GM12878 (cell line): Measurements from ENCODE around the gene NOTCH4. TPM values are rescaled to one million over a fixed set of nuclear protein-coding genes. Genes with fewer than 3 reads are reported as not detected.

ENCODE experiments used
- ATAC-seq: fragments of 200-7000 bp; cut with Tn5 transposase; 3 replicates; pipeline ENCODE4 v1.9.1; 2020; ENCODE audit warnings: mild to moderate bottlenecking, moderate library complexity
- BruUV-seq: library from RNA; stranded (reverse); fragments of 400-500 nt; replicated peaks from 2 replicates; lab custom pipeline; 2021; lab: Mats Ljungman, UMichigan
- CTCF ChIA-PET: fragments of 300-600 bp; sonication (Branson Sonifier 250); formaldehyde crosslinking; extraction: SDS; loops from one replicate; lab custom pipeline; 2021; ENCODE audit warnings: inconsistent platforms; lab: Yijun Ruan, JAX
- POLR2A ChIA-PET: fragments of 350-600 bp; formaldehyde crosslinking; extraction: SDS; loops from one replicate; lab custom pipeline; 2021; ENCODE audit warnings: inconsistent platforms; lab: Charles Lee
- RAD21 ChIA-PET: fragments of 300-600 bp; sonication (Branson Sonifier 250); formaldehyde crosslinking; loops from one replicate; lab custom pipeline; 2023; ENCODE audit warnings: antibody characterized with exemption; ENCODE audit not compliant: unreplicated experiment; lab: Charles Lee
- SMC1A ChIA-PET: fragments of 300-600 bp; sonication (Branson Sonifier 250); formaldehyde crosslinking; loops from one replicate; lab custom pipeline; 2023; ENCODE audit not compliant: unreplicated experiment, uncharacterized antibody; lab: Charles Lee
- DNase-seq: peaks from one replicate; pipeline ENCODE4 v3.0.0-alpha.2; 2011; ENCODE audit warnings: low read depth, low spot score
- FAIRE-seq: peaks from 3 replicates; lab custom pipeline; 2011; peaks lifted over from hg19 to GRCh38; lab: Jason Lieb, UNC
- H2AFZ ChIP-seq: 2 replicates; pipeline ENCODE4 v1.6.0; 2011; ENCODE audit warnings: low read depth, low read length, control low read depth; ENCODE audit not compliant: control insufficient read depth
- H3K27ac ChIP-seq: 2 replicates; pipeline ENCODE4 v1.5.1; 2011; ENCODE audit warnings: control low read depth; ENCODE audit not compliant: control insufficient read depth, insufficient read depth
- H3K27me3 ChIP-seq, 2 experiments: replicated peaks in 1 of 2; 2 replicates each; pipeline versions ENCODE4 v1.6.0 to v1.6.1; 2011; ENCODE audit warnings: low read length in 1 of 2; ENCODE audit not compliant: control insufficient read depth in 2 of 2, insufficient read depth in 2 of 2
- H3K36me3 ChIP-seq, 2 experiments: 2 replicates each; pipeline ENCODE4 v1.5.1; 2011; ENCODE audit warnings: low read length in 1 of 2; ENCODE audit not compliant: control insufficient read depth in 2 of 2, insufficient read depth in 2 of 2
- H3K4me1 ChIP-seq: 2 replicates; pipeline ENCODE4 v1.6.1; 2011; ENCODE audit warnings: mild to moderate bottlenecking, low read length, moderate library complexity, mixed read lengths; ENCODE audit not compliant: control insufficient read depth, insufficient read depth
- H3K4me2 ChIP-seq: 2 replicates; pipeline ENCODE4 v1.6.0; 2011; ENCODE audit warnings: control low read depth; ENCODE audit not compliant: control insufficient read depth, insufficient read depth
- H3K4me3 ChIP-seq: fragments of 200-600 bp; sonication (generic); 2 replicates; pipeline ENCODE4 v1.5.1; 2016
- H3K79me2 ChIP-seq: 2 replicates; pipeline ENCODE4 v1.6.0; 2011; ENCODE audit warnings: low read length; ENCODE audit not compliant: control insufficient read depth, insufficient read depth
- H3K9ac ChIP-seq: 2 replicates; pipeline ENCODE4 v1.8.0; 2011; ENCODE audit warnings: low read length, control low read depth, mixed read lengths; ENCODE audit not compliant: control insufficient read depth, insufficient read depth
- H3K9me3 ChIP-seq: replicated peaks from 3 replicates; pipeline ENCODE4 v1.5.1; 2011; ENCODE audit warnings: mild to moderate bottlenecking, low read length; ENCODE audit not compliant: control insufficient read depth, insufficient read depth
- H4K20me1 ChIP-seq: 2 replicates; pipeline ENCODE4 v1.6.0; 2011; ENCODE audit not compliant: control insufficient read depth, insufficient read depth
- CHD2 ChIP-seq: IDR thresholded peaks from 2 replicates; pipeline ENCODE4 v1.6.1; 2011; ENCODE audit warnings: low read depth, low read length, improper control_type of control experiment, borderline replicate concordance
- NFXL1 ChIP-seq: fragments of 450-650 bp; IDR thresholded peaks from 2 replicates; pipeline ENCODE4 v1.6.1; 2017; ENCODE audit warnings: antibody characterized with exemption, mild to moderate bottlenecking, borderline replicate concordance
- RAD21 ChIP-seq: IDR thresholded peaks from 2 replicates; pipeline ENCODE4 v1.6.1; 2011; ENCODE audit warnings: mild to moderate bottlenecking, low read depth, low read length, moderate library complexity; ENCODE audit not compliant: insufficient read depth
- SUPT20H ChIP-seq: IDR thresholded peaks from 2 replicates; pipeline ENCODE4 v1.6.1; 2011; ENCODE audit warnings: low read depth, mild to moderate bottlenecking, low read length, moderate library complexity, borderline replicate concordance; ENCODE audit not compliant: control insufficient read depth
- ZNF217 ChIP-seq: fragments of 450-650 bp; IDR thresholded peaks from 2 replicates; pipeline ENCODE4 v1.6.1; 2017; ENCODE audit warnings: antibody characterized with exemption, mild to moderate bottlenecking
- WGBS: methylation state at CpG from one replicate; pipeline ENCODE4 v1.1.6; 2016; ENCODE audit warnings: low lambda C conversion rate; ENCODE audit not compliant: insufficient replicate concordance, insufficient coverage; ENCODE audit errors: missing lambda C conversion rate; 5-methylcytosine and 5-hydroxymethylcytosine counted together
- in situ Hi-C: fragments of 300-500 bp; cut with MboI; formaldehyde crosslinking; loops from 9 replicates; pipeline ENCODE4 v1.14.3; 2018; ENCODE audit warnings: mixed read lengths
- intact Hi-C: fragments of 100-400 bp; cut with micrococcal nuclease; formaldehyde crosslinking; loops from one replicate; pipeline ENCODE4 v1.14.2; 2022; ENCODE audit not compliant: unreplicated experiment
- polyA plus RNA-seq, 11 experiments: library from polyadenylated mRNA; depleted of rRNA in 4 of 11; unstranded in 6 of 11; stranded (reverse) in 5 of 11; fragments of >200 nt; fragmentation: Nextera tagmentation in 4 of 11; fragmentation: Illumina TruSeq in 1 of 11; extraction: Ambion mirVana in 4 of 11; extraction: Trizol in 1 of 11; gene quantifications; 1 replicate in 1 of 11; 2 replicates in 10 of 11; pipeline versions ENCODE4 v1.2.1 to v1.2.3, GENCODE V29; 2011 to 2016; ENCODE audit warnings: inconsistent platforms in 2 of 11, missing spikeins in 2 of 11, low read depth in 1 of 11
- total RNA-seq, 4 experiments: library from RNA; depleted of rRNA in 3 of 4; stranded (reverse); fragments of >200 nt in 3 of 4; fragmentation: Illumina TruSeq in 1 of 4; extraction: Trizol in 1 of 4; gene quantifications; 2 replicates each; pipeline versions ENCODE4 v1.2.1 to v1.2.3, GENCODE V29; 2013 to 2021
- TF ChIP-seq, protein P1 (sequence below): fragments of 450-650 bp; IDR thresholded peaks from 2 replicates; pipeline ENCODE4 v1.6.1; 2016; ENCODE audit warnings: mild to moderate bottlenecking
- TF ChIP-seq, protein P2 (sequence below): fragments of 450-650 bp; IDR thresholded peaks from 2 replicates; pipeline ENCODE4 v1.6.1; 2017; ENCODE audit warnings: borderline replicate concordance
- TF ChIP-seq, protein P3 (sequence below): fragments of 450-650 bp; formaldehyde crosslinking; IDR thresholded peaks from 2 replicates; pipeline ENCODE4 v1.4.0; 2020; ENCODE audit warnings: mild to moderate bottlenecking, moderate library complexity

Gene NOTCH4
- total and polyA plus RNA-seq, 10 of the 15 experiments (the other 5 are each of a cell fraction or from before 2014, with no cell fraction given), result 0.66 to 3.3 (median 1.4) TPM

DNA sequence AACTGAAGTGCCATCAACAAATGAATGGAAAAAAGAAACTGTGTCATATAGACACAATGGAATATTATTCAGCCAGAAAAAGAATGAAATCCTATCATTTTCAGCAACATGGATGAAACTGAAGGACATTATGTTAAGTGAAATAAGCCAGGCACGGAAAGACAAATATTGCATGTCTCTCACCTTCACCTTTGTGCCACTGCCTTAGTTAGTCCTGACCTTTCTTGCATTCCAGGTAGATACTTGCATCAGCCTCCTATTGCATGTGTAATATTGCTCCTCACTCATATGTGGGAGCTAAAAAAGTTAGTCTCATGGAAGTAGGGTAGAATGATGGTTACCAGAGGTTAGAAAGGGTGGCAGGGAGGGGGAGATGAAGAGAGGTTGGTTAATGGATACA is 14.9 kb downstream of the NOTCH4 start:
- no peaks in the 10 kb centered on the region for H3K9me3 ChIP-seq
- no peak overlapping the region for H3K4me2 ChIP-seq
- no peak overlapping the region for H2AFZ ChIP-seq
- H4K20me1 ChIP-seq, result no peaks in the 10 kb centered on the region
- FAIRE-seq (no peak), ATAC-seq (no peak), DNase-seq (no peak)
- in situ Hi-C loops (no loop called here), intact Hi-C loops (no loop called here)
- H3K27ac ChIP-seq, result no peak overlapping the region
- ChIA-PET CTCF (interaction anchor here (1.2 kb wide), 1 partner anchor 588 kb away, joined by 4 read pairs; no protein-coding TSS in a partner anchor), SMC1A (interaction anchor here (0.6 to 1.5 kb wide), 2 partner anchors 11 to 13 kb away, joined by 3 read pairs; no protein-coding TSS in a partner anchor), RAD21 (no interaction called here), POLR2A (no interaction called here)
- TF ChIP-seq CHD2 (no peak), RAD21 (no peak), ZNF217 (no peak), SUPT20H (no peak), NFXL1 (no peak)
- TF ChIP-seq, protein P1, sequence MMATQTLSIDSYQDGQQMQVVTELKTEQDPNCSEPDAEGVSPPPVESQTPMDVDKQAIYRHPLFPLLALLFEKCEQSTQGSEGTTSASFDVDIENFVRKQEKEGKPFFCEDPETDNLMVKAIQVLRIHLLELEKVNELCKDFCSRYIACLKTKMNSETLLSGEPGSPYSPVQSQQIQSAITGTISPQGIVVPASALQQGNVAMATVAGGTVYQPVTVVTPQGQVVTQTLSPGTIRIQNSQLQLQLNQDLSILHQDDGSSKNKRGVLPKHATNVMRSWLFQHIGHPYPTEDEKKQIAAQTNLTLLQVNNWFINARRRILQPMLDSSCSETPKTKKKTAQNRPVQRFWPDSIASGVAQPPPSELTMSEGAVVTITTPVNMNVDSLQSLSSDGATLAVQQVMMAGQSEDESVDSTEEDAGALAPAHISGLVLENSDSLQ, result no peak
- TF ChIP-seq, protein P2, sequence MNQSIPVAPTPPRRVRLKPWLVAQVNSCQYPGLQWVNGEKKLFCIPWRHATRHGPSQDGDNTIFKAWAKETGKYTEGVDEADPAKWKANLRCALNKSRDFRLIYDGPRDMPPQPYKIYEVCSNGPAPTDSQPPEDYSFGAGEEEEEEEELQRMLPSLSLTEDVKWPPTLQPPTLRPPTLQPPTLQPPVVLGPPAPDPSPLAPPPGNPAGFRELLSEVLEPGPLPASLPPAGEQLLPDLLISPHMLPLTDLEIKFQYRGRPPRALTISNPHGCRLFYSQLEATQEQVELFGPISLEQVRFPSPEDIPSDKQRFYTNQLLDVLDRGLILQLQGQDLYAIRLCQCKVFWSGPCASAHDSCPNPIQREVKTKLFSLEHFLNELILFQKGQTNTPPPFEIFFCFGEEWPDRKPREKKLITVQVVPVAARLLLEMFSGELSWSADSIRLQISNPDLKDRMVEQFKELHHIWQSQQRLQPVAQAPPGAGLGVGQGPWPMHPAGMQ, result no peak
- TF ChIP-seq, protein P3, sequence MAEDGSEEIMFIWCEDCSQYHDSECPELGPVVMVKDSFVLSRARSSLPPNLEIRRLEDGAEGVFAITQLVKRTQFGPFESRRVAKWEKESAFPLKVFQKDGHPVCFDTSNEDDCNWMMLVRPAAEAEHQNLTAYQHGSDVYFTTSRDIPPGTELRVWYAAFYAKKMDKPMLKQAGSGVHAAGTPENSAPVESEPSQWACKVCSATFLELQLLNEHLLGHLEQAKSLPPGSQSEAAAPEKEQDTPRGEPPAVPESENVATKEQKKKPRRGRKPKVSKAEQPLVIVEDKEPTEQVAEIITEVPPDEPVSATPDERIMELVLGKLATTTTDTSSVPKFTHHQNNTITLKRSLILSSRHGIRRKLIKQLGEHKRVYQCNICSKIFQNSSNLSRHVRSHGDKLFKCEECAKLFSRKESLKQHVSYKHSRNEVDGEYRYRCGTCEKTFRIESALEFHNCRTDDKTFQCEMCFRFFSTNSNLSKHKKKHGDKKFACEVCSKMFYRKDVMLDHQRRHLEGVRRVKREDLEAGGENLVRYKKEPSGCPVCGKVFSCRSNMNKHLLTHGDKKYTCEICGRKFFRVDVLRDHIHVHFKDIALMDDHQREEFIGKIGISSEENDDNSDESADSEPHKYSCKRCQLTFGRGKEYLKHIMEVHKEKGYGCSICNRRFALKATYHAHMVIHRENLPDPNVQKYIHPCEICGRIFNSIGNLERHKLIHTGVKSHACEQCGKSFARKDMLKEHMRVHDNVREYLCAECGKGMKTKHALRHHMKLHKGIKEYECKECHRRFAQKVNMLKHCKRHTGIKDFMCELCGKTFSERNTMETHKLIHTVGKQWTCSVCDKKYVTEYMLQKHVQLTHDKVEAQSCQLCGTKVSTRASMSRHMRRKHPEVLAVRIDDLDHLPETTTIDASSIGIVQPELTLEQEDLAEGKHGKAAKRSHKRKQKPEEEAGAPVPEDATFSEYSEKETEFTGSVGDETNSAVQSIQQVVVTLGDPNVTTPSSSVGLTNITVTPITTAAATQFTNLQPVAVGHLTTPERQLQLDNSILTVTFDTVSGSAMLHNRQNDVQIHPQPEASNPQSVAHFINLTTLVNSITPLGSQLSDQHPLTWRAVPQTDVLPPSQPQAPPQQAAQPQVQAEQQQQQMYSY (CRISPR knock-in tag), result no peak
- WGBS, result 29% methylated on average over 1 of the region's 1 CpG
- no TSS peak for BruUV-seq
- no peak overlapping the region for H3K4me3 ChIP-seq
- no peaks in the 10 kb centered on the region for H3K4me1 ChIP-seq
- no peaks in the 10 kb centered on the region; a peak in 2 of 4 replicates for H3K27me3 ChIP-seq
- H3K9ac ChIP-seq, result no peak overlapping the region
- no peaks in the 10 kb centered on the region for H3K36me3 ChIP-seq
- no peaks in the 10 kb centered on the region for H3K79me2 ChIP-seq
